ENCODE results near the gene NRP2.

GRCh38 chr2:205765151-205765550 lies 82.8 kb downstream of the NRP2 start:
- TF ChIP-seq CTCF (IDR thresholded peaks at IDR 0.05) (no peak), POLR2A (IDR thresholded peaks at IDR 0.05) (no peak)
